ACHN (cell line): ENCODE measurements around the gene DHRSX.
"Not testable (repeated sequence)": the region's sequence is repeated elsewhere in the genome, so short reads cannot be mapped to it uniquely, and the experiment has no call there.

Experiments
- DNase-seq: peaks from one replicate; pipeline ENCODE4 v3.0.0-alpha.2; 2015
- in situ Hi-C: cut with HindIII; loops from 2 replicates; pipeline ENCODE4 v1.10.0; 2017; ENCODE audit warnings: low sequenced_read_pairs, low pct_ligation_motif_present, low pct_unique_long_range_greater_than_20kb

DHRSX gene

GRCh38 chrX:2445662-2446623 lies 54.8 kb downstream of the DHRSX start:
- in situ Hi-C loops: no loop called here
- DNase-seq: no peak

GRCh38 chrX:2442694-2443093 lies 58.1 kb downstream of the DHRSX start:
- DNase-seq: no peak
- in situ Hi-C loops: no loop called here

- in situ Hi-C loops: no loop called here
- no peak for DNase-seq
These were observed 59.3 kb downstream of the DHRSX start for GRCh38 chrX:2441466-2441865.

GRCh38 chrX:2439613-2440012 lies 61.2 kb downstream of the DHRSX start:
- DNase-seq: no peak
- in situ Hi-C loops: no loop called here

GRCh38 chrX:2435465-2435864 lies 65.3 kb downstream of the DHRSX start:
- DNase-seq: no peak
- in situ Hi-C loops: no loop called here

- in situ Hi-C loops: no loop called here
- no peak for DNase-seq
These were observed 66.3 kb downstream of the DHRSX start for GRCh38 chrX:2434270-2435163.

GRCh38 chrX:2432298-2432863 lies 68.4 kb downstream of the DHRSX start:
- no peak for DNase-seq
- in situ Hi-C loops: no loop called here

- DNase-seq: no peak
- in situ Hi-C loops: no loop called here
These were observed 70.4 kb downstream of the DHRSX start for GRCh38 chrX:2430265-2430825.

GRCh38 chrX:2427737-2428136 lies 73.0 kb downstream of the DHRSX start:
- in situ Hi-C loops: no loop called here
- DNase-seq: no peak

- in situ Hi-C loops: no loop called here
- no peak for DNase-seq
These were observed 73.6 kb downstream of the DHRSX start for GRCh38 chrX:2427147-2427546.

- DNase-seq: no peak
- in situ Hi-C loops: no loop called here
These were observed 74.4 kb downstream of the DHRSX start for GRCh38 chrX:2426289-2426882.

- in situ Hi-C loops: no loop called here
- DNase-seq: no peak
These were observed 75.3 kb downstream of the DHRSX start for GRCh38 chrX:2425286-2426071.

GRCh38 chrX:2424317-2424716 lies 76.5 kb downstream of the DHRSX start:
- in situ Hi-C loops: no loop called here
- no peak for DNase-seq

GRCh38 chrX:2423899-2424298 lies 76.9 kb downstream of the DHRSX start:
- in situ Hi-C loops: no loop called here
- DNase-seq: no peak

GRCh38 chrX:2423282-2423681 lies 77.5 kb downstream of the DHRSX start:
- DNase-seq: peak; percentile 38
- in situ Hi-C loops: no loop called here

- DNase-seq, in situ Hi-C loops: not testable (repeated sequence)
These were observed 81.4 kb downstream of the DHRSX start for GRCh38 chrX:2419418-2419817.

- no peak for DNase-seq
- in situ Hi-C loops: no loop called here
These were observed 82.8 kb downstream of the DHRSX start for GRCh38 chrX:2418000-2418399.
